HCEC 1CT (cell line): ENCODE measurements around the gene LRRC18.

Source experiments
- DNase-seq: peaks from one replicate; pipeline ENCODE4 v3.0.0-alpha.2; 2017

Gene LRRC18

GRCh38 chr10:48939790-48940325, at the start of gene LRRC18:
Gene LRRC18 (minus strand): TSS chr10:48939840. CDS start chr10:48914155, 25,685 bp downstream.
- DNase-seq = no peak

- no peak for DNase-seq
Observed at GRCh38 chr10:48985621-48986158, 46.0 kb upstream of the LRRC18 start.

GRCh38 chr10:48983648-48984351, 44.2 kb upstream of the LRRC18 start:
- DNase-seq = no peak

- no peak for DNase-seq
Observed at GRCh38 chr10:48982584-48982983, 42.9 kb upstream of the LRRC18 start.

- peak; percentile 18 for DNase-seq
Observed at GRCh38 chr10:48981310-48981907, 41.8 kb upstream of the LRRC18 start.

GRCh38 chr10:48978318-48978717, 38.7 kb upstream of the LRRC18 start:
- no peak for DNase-seq

GRCh38 chr10:48976196-48976595, 36.6 kb upstream of the LRRC18 start:
- DNase-seq = no peak

GRCh38 chr10:48974510-48975156, 35.0 kb upstream of the LRRC18 start:
- DNase-seq = no peak

- DNase-seq = no peak
Observed at GRCh38 chr10:48973065-48973464, 33.4 kb upstream of the LRRC18 start.

GRCh38 chr10:48970654-48971053, 31.0 kb upstream of the LRRC18 start:
- DNase-seq = no peak

GRCh38 chr10:48970046-48970445, 30.4 kb upstream of the LRRC18 start:
- DNase-seq = no peak

- no peak for DNase-seq
Observed at GRCh38 chr10:48968036-48968435, 28.4 kb upstream of the LRRC18 start.

- no peak for DNase-seq
Observed at GRCh38 chr10:48965460-48965859, 25.8 kb upstream of the LRRC18 start.

GRCh38 chr10:48964038-48964437, 24.4 kb upstream of the LRRC18 start:
- no peak for DNase-seq

- DNase-seq = no peak
Observed at GRCh38 chr10:48958598-48959190, 19.1 kb upstream of the LRRC18 start.

GRCh38 chr10:48957361-48958151, 17.9 kb upstream of the LRRC18 start:
- DNase-seq = no peak

- no peak for DNase-seq
Observed at GRCh38 chr10:48951707-48952106, 12.1 kb upstream of the LRRC18 start.

GRCh38 chr10:48948470-48949037, 8.9 kb upstream of the LRRC18 start:
- DNase-seq = no peak

GRCh38 chr10:48947690-48948469, 8.2 kb upstream of the LRRC18 start:
- no peak for DNase-seq

- no peak for DNase-seq
Observed at GRCh38 chr10:48946891-48947500, 7.4 kb upstream of the LRRC18 start.

GRCh38 chr10:48946332-48946731, 6.7 kb upstream of the LRRC18 start:
- DNase-seq = no peak
